AG04450 (cell line): ENCODE data around the gene FSCB. TPM values are rescaled to one million over a fixed set of nuclear protein-coding genes. Genes with fewer than 3 reads are reported as not detected.

Source experiments
- CTCF ChIA-PET: fragments of 300-600, 350-600 bp; formaldehyde crosslinking; extraction: SDS; loops from one replicate; lab custom pipeline; 2022; ENCODE audit warnings: antibody characterized with exemption, inconsistent platforms; lab: Charles Lee
- POLR2A ChIA-PET: fragments of 350-600 bp; formaldehyde crosslinking; extraction: SDS; loops from one replicate; lab custom pipeline; 2021; ENCODE audit warnings: antibody characterized with exemption, inconsistent platforms; lab: Yijun Ruan, JAX
- DNase-seq: peaks from one replicate; pipeline ENCODE4 v3.0.0-alpha.2; 2011; ENCODE audit warnings: low read depth, low spot score
- H3K27ac ChIP-seq: one replicate; pipeline ENCODE4 v1.5.1; 2012; ENCODE audit warnings: low read depth, low read length, control low read depth
- H3K27me3 ChIP-seq: one replicate; pipeline ENCODE4 v1.6.0; 2012; ENCODE audit warnings: low read length; ENCODE audit not compliant: control insufficient read depth, insufficient read depth
- H3K4me3 ChIP-seq: 2 replicates; pipeline ENCODE4 v1.5.1; 2011; ENCODE audit warnings: mild to moderate bottlenecking, low read depth, low read length, control low read depth
- H3K9me3 ChIP-seq: 2 replicates; pipeline ENCODE4 v1.5.1; 2012; ENCODE audit warnings: low read length; ENCODE audit not compliant: control insufficient read depth, insufficient read depth
- CTCF ChIP-seq: IDR thresholded peaks from 2 replicates; pipeline ENCODE4 v1.5.1; 2011; ENCODE audit warnings: low read depth, low read length, control low read depth, inconsistent platforms
- polyA minus RNA-seq: library from RNA; depleted of rRNA, polyadenylated mRNA; stranded (reverse); fragments of >200 nt; gene quantifications from 2 replicates; pipeline ENCODE4 v1.2.3, GENCODE V29; 2011; rRNA and poly(A)+ RNA removed
- polyA plus RNA-seq: library from polyadenylated mRNA; depleted of rRNA; stranded (reverse); fragments of >200 nt; gene quantifications from 2 replicates; pipeline ENCODE4 v1.2.3, GENCODE V29; 2011; rRNA removed

The FSCB gene, protein sequence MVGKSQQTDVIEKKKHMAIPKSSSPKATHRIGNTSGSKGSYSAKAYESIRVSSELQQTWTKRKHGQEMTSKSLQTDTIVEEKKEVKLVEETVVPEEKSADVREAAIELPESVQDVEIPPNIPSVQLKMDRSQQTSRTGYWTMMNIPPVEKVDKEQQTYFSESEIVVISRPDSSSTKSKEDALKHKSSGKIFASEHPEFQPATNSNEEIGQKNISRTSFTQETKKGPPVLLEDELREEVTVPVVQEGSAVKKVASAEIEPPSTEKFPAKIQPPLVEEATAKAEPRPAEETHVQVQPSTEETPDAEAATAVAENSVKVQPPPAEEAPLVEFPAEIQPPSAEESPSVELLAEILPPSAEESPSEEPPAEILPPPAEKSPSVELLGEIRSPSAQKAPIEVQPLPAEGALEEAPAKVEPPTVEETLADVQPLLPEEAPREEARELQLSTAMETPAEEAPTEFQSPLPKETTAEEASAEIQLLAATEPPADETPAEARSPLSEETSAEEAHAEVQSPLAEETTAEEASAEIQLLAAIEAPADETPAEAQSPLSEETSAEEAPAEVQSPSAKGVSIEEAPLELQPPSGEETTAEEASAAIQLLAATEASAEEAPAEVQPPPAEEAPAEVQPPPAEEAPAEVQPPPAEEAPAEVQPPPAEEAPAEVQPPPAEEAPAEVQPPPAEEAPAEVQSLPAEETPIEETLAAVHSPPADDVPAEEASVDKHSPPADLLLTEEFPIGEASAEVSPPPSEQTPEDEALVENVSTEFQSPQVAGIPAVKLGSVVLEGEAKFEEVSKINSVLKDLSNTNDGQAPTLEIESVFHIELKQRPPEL
- polyA plus RNA-seq: not detected in 2 replicates
- 0.09 and 0.26 TPM in 2 replicates for polyA minus RNA-seq

DNA sequence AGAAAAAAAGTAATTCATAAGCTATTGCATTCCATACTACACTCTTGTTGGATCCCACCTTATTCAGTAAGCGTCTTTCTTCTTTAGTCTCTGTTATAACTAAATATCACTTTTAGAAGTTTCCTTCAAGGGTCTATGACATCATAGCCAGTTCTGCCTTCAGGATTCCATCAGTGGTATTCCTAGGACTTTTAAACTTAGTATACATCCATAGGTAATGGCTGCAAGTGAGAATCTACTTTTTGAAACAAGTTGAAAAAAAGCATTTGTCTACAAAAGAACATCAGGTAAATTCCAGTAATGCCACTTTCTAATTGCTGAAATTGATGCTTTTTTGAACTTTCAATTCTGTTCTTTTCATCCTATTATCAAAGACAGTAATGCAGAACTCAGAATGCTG lies at the start of gene FSCB:
Gene FSCB, minus strand, starts transcription at position 101 of the 400 bp plus-strand sequence. CDS start 296 bp downstream, outside the sequence.
- no peak within 1 kb of the TSS for H3K27ac ChIP-seq
- no peak for TF ChIP-seq CTCF
- no peaks in the 10 kb centered on the region for H3K27me3 ChIP-seq
- H3K4me3 ChIP-seq: no peak within 1 kb of the TSS
- CTCF ChIA-PET: interaction anchor here (0.6 kb wide), 1 partner anchor 234 kb away, joined by 3 read pairs; no protein-coding TSS in a partner anchor
- DNase-seq: no peak
- POLR2A ChIA-PET: no interaction called here
- H3K9me3 ChIP-seq: no peaks in the 10 kb centered on the region; the same call in none of the 2 replicates

- Histone ChIP-seq H3K9me3 (no peaks in the 10 kb centered on the region; the same call in 1 of the 2 replicates), H3K27ac (no peak overlapping the region), H3K4me3 (no peak overlapping the region), H3K27me3 (no peaks in the 10 kb centered on the region)
- TF ChIP-seq CTCF: no peak
- DNase-seq: no peak
- ChIA-PET POLR2A (no interaction called here), CTCF (no interaction called here)
Measured at GRCh38 chr14:44531658-44532057, 24.6 kb upstream of the FSCB start.

- Histone ChIP-seq H3K27me3 (no peaks in the 10 kb centered on the region), H3K27ac (no peak overlapping the region), H3K9me3 (no peaks in the 10 kb centered on the region; the same call in 1 of the 2 replicates), H3K4me3 (no peak overlapping the region)
- TF ChIP-seq CTCF: no peak
- no peak for DNase-seq
- ChIA-PET POLR2A (no interaction called here), CTCF (no interaction called here)
Measured at GRCh38 chr14:44530475-44530874, 23.4 kb upstream of the FSCB start.

- H3K27me3 ChIP-seq: no peaks in the 10 kb centered on the region
- ChIA-PET POLR2A (no interaction called here), CTCF (no interaction called here)
- no peaks in the 10 kb centered on the region; the same call in 1 of the 2 replicates for H3K9me3 ChIP-seq
- no peak for TF ChIP-seq CTCF
- H3K4me3 ChIP-seq: no peak overlapping the region
- DNase-seq: no peak
- no peak overlapping the region for H3K27ac ChIP-seq
Measured at GRCh38 chr14:44529026-44529425, 21.9 kb upstream of the FSCB start.
